Raji (cell line): Measurements from ENCODE around the gene SNX27.

ENCODE experiments used
- POLR2A ChIP-seq: IDR thresholded peaks from 2 replicates; pipeline ENCODE4 v1.6.1; 2011; ENCODE audit warnings: low read depth, low read length, control low read depth; ENCODE audit not compliant: insufficient read depth

The SNX27 gene

GRCh38 chr1:151618470-151618869 lies 6.6 kb downstream of the SNX27 start:
- no peak for TF ChIP-seq POLR2A

- TF ChIP-seq POLR2A, result no peak
Observed at GRCh38 chr1:151619489-151620093, 7.7 kb downstream of the SNX27 start.

GRCh38 chr1:151620286-151620685 lies 8.4 kb downstream of the SNX27 start:
- no peak for TF ChIP-seq POLR2A

GRCh38 chr1:151621351-151621750 lies 9.5 kb downstream of the SNX27 start:
- TF ChIP-seq POLR2A, result no peak

- no peak for TF ChIP-seq POLR2A
Observed at GRCh38 chr1:151624783-151625182, 12.9 kb downstream of the SNX27 start.

- TF ChIP-seq POLR2A, result no peak
Observed at GRCh38 chr1:151626740-151627334, 15.0 kb downstream of the SNX27 start.

- TF ChIP-seq POLR2A, result no peak
Observed at GRCh38 chr1:151629278-151629677, 17.4 kb downstream of the SNX27 start.

- TF ChIP-seq POLR2A, result no peak
Observed at GRCh38 chr1:151635479-151636072, 23.7 kb downstream of the SNX27 start.

- TF ChIP-seq POLR2A, result no peak
Observed at GRCh38 chr1:151638074-151638775, 26.4 kb downstream of the SNX27 start.

- no peak for TF ChIP-seq POLR2A
Observed at GRCh38 chr1:151638812-151639211, 27.0 kb downstream of the SNX27 start.

GRCh38 chr1:151639466-151639865 lies 27.6 kb downstream of the SNX27 start:
- TF ChIP-seq POLR2A, result no peak

GRCh38 chr1:151641229-151641628 lies 29.4 kb downstream of the SNX27 start:
- TF ChIP-seq POLR2A, result no peak

- TF ChIP-seq POLR2A, result no peak
Observed at GRCh38 chr1:151644001-151644400, 32.2 kb downstream of the SNX27 start.

GRCh38 chr1:151653397-151653796 lies 41.5 kb downstream of the SNX27 start:
- no peak for TF ChIP-seq POLR2A

GRCh38 chr1:151655371-151655770 lies 43.5 kb downstream of the SNX27 start:
- TF ChIP-seq POLR2A, result no peak

GRCh38 chr1:151661751-151662150 lies 49.9 kb downstream of the SNX27 start:
- TF ChIP-seq POLR2A, result no peak
